OCI-LY3 (cell line): Measurements from ENCODE around the gene CCDC28B.

Source experiments
- EZH2phosphoT487 ChIP-seq: fragments of 200-600 bp; shearing (Covaris generic); IDR thresholded peaks from 2 replicates; pipeline ENCODE4 v1.6.1; 2018; ENCODE audit warnings: antibody characterized with exemption, mixed run types, low read depth
- TF ChIP-seq, protein P1 (sequence below): fragments of 200-600, 300-600 bp; sonication (generic); IDR thresholded peaks from 2 replicates; pipeline ENCODE4 v1.5.1; 2014; ENCODE audit warnings: antibody characterized with exemption, low read length, low read depth

DNA sequence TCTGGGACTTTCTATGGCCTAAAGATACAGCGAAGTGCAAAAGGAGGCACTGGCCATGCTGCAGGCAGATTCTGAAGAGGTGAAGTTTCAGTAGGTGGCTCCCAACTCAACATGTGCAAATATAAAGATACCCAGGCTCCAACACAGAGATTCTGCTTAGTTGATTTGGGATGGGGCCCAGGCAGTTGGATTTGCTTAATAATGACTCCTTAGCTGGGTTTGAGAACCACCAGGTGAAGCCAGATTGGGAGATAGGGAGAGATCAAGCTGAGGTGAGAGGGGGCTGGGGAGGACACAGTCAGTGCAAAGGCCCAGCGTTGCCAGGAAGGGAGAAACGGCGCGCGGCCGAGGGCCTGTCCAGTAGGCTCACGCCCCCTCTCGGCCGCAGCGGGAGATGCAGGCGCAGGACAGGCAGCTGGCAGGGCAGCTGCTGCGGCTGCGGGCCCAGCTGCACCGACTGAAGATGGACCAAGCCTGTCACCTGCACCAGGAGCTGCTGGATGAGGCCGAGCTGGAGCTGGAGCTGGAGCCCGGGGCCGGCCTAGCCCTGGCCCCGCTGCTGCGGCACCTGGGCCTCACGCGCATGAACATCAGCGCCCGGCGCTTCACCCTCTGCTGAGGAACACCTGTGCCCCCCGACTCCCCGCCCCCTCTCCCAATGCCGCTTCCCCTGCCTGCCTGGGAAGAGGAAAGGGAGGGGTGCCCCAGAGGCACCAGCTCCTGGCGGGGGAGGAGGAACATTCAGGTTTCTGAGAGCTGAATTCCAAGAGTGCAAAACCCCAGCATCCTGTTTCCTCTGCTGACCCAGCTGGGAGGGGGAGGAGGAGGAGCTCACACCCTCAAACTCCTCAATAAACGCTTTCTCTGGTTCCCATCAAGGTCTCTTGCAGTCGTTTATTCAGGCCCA, 47.8 kb downstream of the CCDC28B start:
- TF ChIP-seq, protein P1, sequence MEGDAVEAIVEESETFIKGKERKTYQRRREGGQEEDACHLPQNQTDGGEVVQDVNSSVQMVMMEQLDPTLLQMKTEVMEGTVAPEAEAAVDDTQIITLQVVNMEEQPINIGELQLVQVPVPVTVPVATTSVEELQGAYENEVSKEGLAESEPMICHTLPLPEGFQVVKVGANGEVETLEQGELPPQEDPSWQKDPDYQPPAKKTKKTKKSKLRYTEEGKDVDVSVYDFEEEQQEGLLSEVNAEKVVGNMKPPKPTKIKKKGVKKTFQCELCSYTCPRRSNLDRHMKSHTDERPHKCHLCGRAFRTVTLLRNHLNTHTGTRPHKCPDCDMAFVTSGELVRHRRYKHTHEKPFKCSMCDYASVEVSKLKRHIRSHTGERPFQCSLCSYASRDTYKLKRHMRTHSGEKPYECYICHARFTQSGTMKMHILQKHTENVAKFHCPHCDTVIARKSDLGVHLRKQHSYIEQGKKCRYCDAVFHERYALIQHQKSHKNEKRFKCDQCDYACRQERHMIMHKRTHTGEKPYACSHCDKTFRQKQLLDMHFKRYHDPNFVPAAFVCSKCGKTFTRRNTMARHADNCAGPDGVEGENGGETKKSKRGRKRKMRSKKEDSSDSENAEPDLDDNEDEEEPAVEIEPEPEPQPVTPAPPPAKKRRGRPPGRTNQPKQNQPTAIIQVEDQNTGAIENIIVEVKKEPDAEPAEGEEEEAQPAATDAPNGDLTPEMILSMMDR = peak; percentile 54
- TF ChIP-seq EZH2phosphoT487 = no peak
